ENCODE data around the gene CRIP2. TPM values are rescaled to one million over a fixed set of nuclear protein-coding genes. Genes with fewer than 3 reads are reported as not detected.

Gene CRIP2
- total RNA-seq, 1 donor from 2014 or later: 38.3 TPM

- Mint-ChIP-seq H3K36me3 (ENCODE audit: low read depth) (no peaks in the 10 kb centered on the region), H3K4me1 (peaks cover 20% of the 10 kb centered on the region), H3K9me3 (no peaks in the 10 kb centered on the region), H3K27ac (ENCODE audit: unreplicated experiment) (no peak overlapping the region), H3K4me3 (peak overlapping the region; percentile 65), H3K27me3 (ENCODE audit: low read depth) (peaks cover 43% of the 10 kb centered on the region)
- TF ChIP-seq, protein P1, sequence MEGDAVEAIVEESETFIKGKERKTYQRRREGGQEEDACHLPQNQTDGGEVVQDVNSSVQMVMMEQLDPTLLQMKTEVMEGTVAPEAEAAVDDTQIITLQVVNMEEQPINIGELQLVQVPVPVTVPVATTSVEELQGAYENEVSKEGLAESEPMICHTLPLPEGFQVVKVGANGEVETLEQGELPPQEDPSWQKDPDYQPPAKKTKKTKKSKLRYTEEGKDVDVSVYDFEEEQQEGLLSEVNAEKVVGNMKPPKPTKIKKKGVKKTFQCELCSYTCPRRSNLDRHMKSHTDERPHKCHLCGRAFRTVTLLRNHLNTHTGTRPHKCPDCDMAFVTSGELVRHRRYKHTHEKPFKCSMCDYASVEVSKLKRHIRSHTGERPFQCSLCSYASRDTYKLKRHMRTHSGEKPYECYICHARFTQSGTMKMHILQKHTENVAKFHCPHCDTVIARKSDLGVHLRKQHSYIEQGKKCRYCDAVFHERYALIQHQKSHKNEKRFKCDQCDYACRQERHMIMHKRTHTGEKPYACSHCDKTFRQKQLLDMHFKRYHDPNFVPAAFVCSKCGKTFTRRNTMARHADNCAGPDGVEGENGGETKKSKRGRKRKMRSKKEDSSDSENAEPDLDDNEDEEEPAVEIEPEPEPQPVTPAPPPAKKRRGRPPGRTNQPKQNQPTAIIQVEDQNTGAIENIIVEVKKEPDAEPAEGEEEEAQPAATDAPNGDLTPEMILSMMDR (conservative IDR thresholded peaks at IDR 0.05): no peak
- DNase-seq (ENCODE audit: low read depth, low spot score): no peak
These were observed 5.0 kb downstream of the CRIP2 start for GRCh38 chr14:105479431-105480158.

- Mint-ChIP-seq H3K36me3 (ENCODE audit: low read depth) (no peaks in the 10 kb centered on the region), H3K27ac (ENCODE audit: unreplicated experiment) (no peak overlapping the region), H3K9me3 (no peaks in the 10 kb centered on the region), H3K4me1 (peaks cover 21% of the 10 kb centered on the region), H3K27me3 (ENCODE audit: low read depth) (peaks cover 48% of the 10 kb centered on the region), H3K4me3 (peak overlapping the region; percentile 84)
- DNase-seq (ENCODE audit: low read depth, low spot score): no peak
- TF ChIP-seq, protein P1 (conservative IDR thresholded peaks at IDR 0.05): no peak
These were observed 5.7 kb downstream of the CRIP2 start for GRCh38 chr14:105480199-105480746.

- Mint-ChIP-seq H3K27me3 (ENCODE audit: low read depth) (peaks cover 56% of the 10 kb centered on the region), H3K27ac (ENCODE audit: unreplicated experiment) (peak overlapping the region; percentile 84), H3K4me3 (peak overlapping the region; percentile 84)
These were observed 6.5 kb downstream of the CRIP2 start for GRCh38 chr14:105480807-105481801.

DNA sequence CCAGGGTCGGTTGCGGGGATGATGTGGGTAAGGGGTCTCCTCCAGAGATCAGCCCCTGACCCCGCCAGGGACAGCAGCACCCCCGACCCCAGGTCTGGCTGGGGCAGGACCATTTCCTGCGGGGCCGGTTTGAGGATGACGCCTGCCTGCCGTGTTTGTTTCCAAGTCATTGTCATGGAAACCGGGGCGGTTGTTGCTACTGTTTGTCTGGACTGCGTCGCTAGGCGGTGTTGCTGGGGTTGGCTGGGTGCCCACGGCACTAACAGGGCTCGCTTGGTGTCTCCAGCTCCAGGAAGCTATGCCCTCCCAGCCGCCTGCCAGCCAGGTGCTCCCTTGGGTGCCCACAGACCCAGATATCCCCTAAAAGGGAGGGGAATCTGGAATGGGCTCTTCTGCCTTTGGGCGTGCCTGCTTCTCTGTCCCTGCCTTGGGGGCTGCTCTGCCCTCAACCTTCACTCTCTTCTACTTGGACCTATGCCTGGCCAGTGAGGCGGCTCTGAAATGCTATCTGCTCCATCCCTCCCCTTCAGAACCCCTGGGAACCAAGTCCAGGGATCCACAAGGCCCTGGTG is 7.4 kb downstream of the CRIP2 start:
- Mint-ChIP-seq H3K4me1 (peaks cover 21% of the 10 kb centered on the region), H3K9me3 (no peaks in the 10 kb centered on the region), H3K4me3 (peak overlapping the region; percentile 84), H3K27ac (ENCODE audit: unreplicated experiment) (peak overlapping the region; percentile 99), H3K36me3 (ENCODE audit: low read depth) (no peaks in the 10 kb centered on the region), H3K27me3 (ENCODE audit: low read depth) (peaks cover 61% of the 10 kb centered on the region)
- DNase-seq (ENCODE audit: low read depth, low spot score): peak; percentile 70
- TF ChIP-seq, protein P1 (conservative IDR thresholded peaks at IDR 0.05): peak; percentile 22

More at GRCh38 chr14:105480807-105481801, 6.5 kb downstream of the CRIP2 start:
- peaks cover 21% of the 10 kb centered on the region for H3K4me1 Mint-ChIP-seq
- H3K36me3 Mint-ChIP-seq (ENCODE audit: low read depth): no peaks in the 10 kb centered on the region
- H3K9me3 Mint-ChIP-seq: no peaks in the 10 kb centered on the region
- TF ChIP-seq, protein P1 (conservative IDR thresholded peaks at IDR 0.05): peak; percentile 99
- peak; percentile 99 for DNase-seq (ENCODE audit: low read depth, low spot score)
